GM12878 (cell line): ENCODE measurements around the gene ABCC1. TPM values are rescaled to one million over a fixed set of nuclear protein-coding genes. Genes with fewer than 3 reads are reported as not detected.
"Not testable (repeated sequence)": the region's sequence is repeated elsewhere in the genome, so short reads cannot be mapped to it uniquely, and the experiment has no call there.

Experiments
- ATAC-seq: fragments of 200-7000 bp; cut with Tn5 transposase; 3 replicates; pipeline ENCODE4 v1.9.1; 2020; ENCODE audit warnings: mild to moderate bottlenecking, moderate library complexity
- BruUV-seq: library from RNA; stranded (reverse); fragments of 400-500 nt; replicated peaks from 2 replicates; lab custom pipeline; 2021; lab: Mats Ljungman, UMichigan
- CTCF ChIA-PET: fragments of 300-600 bp; sonication (Branson Sonifier 250); formaldehyde crosslinking; extraction: SDS; loops from one replicate; lab custom pipeline; 2021; ENCODE audit warnings: inconsistent platforms; lab: Yijun Ruan, JAX
- POLR2A ChIA-PET: fragments of 350-600 bp; formaldehyde crosslinking; extraction: SDS; loops from one replicate; lab custom pipeline; 2021; ENCODE audit warnings: inconsistent platforms; lab: Charles Lee
- RAD21 ChIA-PET: fragments of 300-600 bp; sonication (Branson Sonifier 250); formaldehyde crosslinking; loops from one replicate; lab custom pipeline; 2023; ENCODE audit warnings: antibody characterized with exemption; ENCODE audit not compliant: unreplicated experiment; lab: Charles Lee
- SMC1A ChIA-PET: fragments of 300-600 bp; sonication (Branson Sonifier 250); formaldehyde crosslinking; loops from one replicate; lab custom pipeline; 2023; ENCODE audit not compliant: unreplicated experiment, uncharacterized antibody; lab: Charles Lee
- DNase-seq: peaks from one replicate; pipeline ENCODE4 v3.0.0-alpha.2; 2011; ENCODE audit warnings: low read depth, low spot score
- FAIRE-seq: peaks from 3 replicates; lab custom pipeline; 2011; peaks lifted over from hg19 to GRCh38; lab: Jason Lieb, UNC
- H2AFZ ChIP-seq: 2 replicates; pipeline ENCODE4 v1.6.0; 2011; ENCODE audit warnings: low read depth, low read length, control low read depth; ENCODE audit not compliant: control insufficient read depth
- H3K27ac ChIP-seq: 2 replicates; pipeline ENCODE4 v1.5.1; 2011; ENCODE audit warnings: control low read depth; ENCODE audit not compliant: control insufficient read depth, insufficient read depth
- H3K27me3 ChIP-seq, 2 experiments: replicated peaks in 1 of 2; 2 replicates each; pipeline versions ENCODE4 v1.6.0 to v1.6.1; 2011; ENCODE audit warnings: low read length in 1 of 2; ENCODE audit not compliant: control insufficient read depth in 2 of 2, insufficient read depth in 2 of 2
- H3K36me3 ChIP-seq, 2 experiments: 2 replicates each; pipeline ENCODE4 v1.5.1; 2011; ENCODE audit warnings: low read length in 1 of 2; ENCODE audit not compliant: control insufficient read depth in 2 of 2, insufficient read depth in 2 of 2
- H3K4me1 ChIP-seq: 2 replicates; pipeline ENCODE4 v1.6.1; 2011; ENCODE audit warnings: mild to moderate bottlenecking, low read length, moderate library complexity, mixed read lengths; ENCODE audit not compliant: control insufficient read depth, insufficient read depth
- H3K4me2 ChIP-seq: 2 replicates; pipeline ENCODE4 v1.6.0; 2011; ENCODE audit warnings: control low read depth; ENCODE audit not compliant: control insufficient read depth, insufficient read depth
- H3K4me3 ChIP-seq: fragments of 200-600 bp; sonication (generic); 2 replicates; pipeline ENCODE4 v1.5.1; 2016
- H3K79me2 ChIP-seq: 2 replicates; pipeline ENCODE4 v1.6.0; 2011; ENCODE audit warnings: low read length; ENCODE audit not compliant: control insufficient read depth, insufficient read depth
- H3K9ac ChIP-seq: 2 replicates; pipeline ENCODE4 v1.8.0; 2011; ENCODE audit warnings: low read length, control low read depth, mixed read lengths; ENCODE audit not compliant: control insufficient read depth, insufficient read depth
- H3K9me3 ChIP-seq: replicated peaks from 3 replicates; pipeline ENCODE4 v1.5.1; 2011; ENCODE audit warnings: mild to moderate bottlenecking, low read length; ENCODE audit not compliant: control insufficient read depth, insufficient read depth
- H4K20me1 ChIP-seq: 2 replicates; pipeline ENCODE4 v1.6.0; 2011; ENCODE audit not compliant: control insufficient read depth, insufficient read depth
- CHD2 ChIP-seq: IDR thresholded peaks from 2 replicates; pipeline ENCODE4 v1.6.1; 2011; ENCODE audit warnings: low read depth, low read length, improper control_type of control experiment, borderline replicate concordance
- CHD4 ChIP-seq: fragments of 200-600 bp; sonication (generic); IDR thresholded peaks from 2 replicates; pipeline ENCODE4 v1.6.1; 2016; ENCODE audit warnings: mild to moderate bottlenecking
- JUND ChIP-seq: IDR thresholded peaks from 2 replicates; pipeline ENCODE4 v1.6.1; 2012; ENCODE audit warnings: low read depth, mild to moderate bottlenecking, low read length, improper control_type of control experiment, moderate library complexity
- NR2F1 ChIP-seq: fragments of 450-650 bp; conservative IDR thresholded peaks from 2 replicates; pipeline ENCODE4 v1.6.1; 2017; ENCODE audit warnings: mild to moderate bottlenecking
- SPI1 ChIP-seq: IDR thresholded peaks from 2 replicates; pipeline ENCODE4 v1.6.1; 2011; ENCODE audit warnings: low read depth, mild to moderate bottlenecking, low read length, moderate library complexity, borderline replicate concordance; ENCODE audit not compliant: insufficient read depth
- SUPT20H ChIP-seq: IDR thresholded peaks from 2 replicates; pipeline ENCODE4 v1.6.1; 2011; ENCODE audit warnings: low read depth, mild to moderate bottlenecking, low read length, moderate library complexity, borderline replicate concordance; ENCODE audit not compliant: control insufficient read depth
- SUZ12 ChIP-seq: fragments of 200-600 bp; sonication (generic); IDR thresholded peaks from one replicate; pipeline ENCODE4 v1.6.1; 2018; ENCODE audit warnings: antibody characterized with exemption, mild to moderate bottlenecking; ENCODE audit not compliant: unreplicated experiment
- TCF3 ChIP-seq: IDR thresholded peaks from 2 replicates; pipeline ENCODE4 v1.6.1; 2012; ENCODE audit warnings: low read depth, mild to moderate bottlenecking, low read length, borderline replicate concordance; ENCODE audit not compliant: insufficient read depth
- WGBS: methylation state at CpG from one replicate; pipeline ENCODE4 v1.1.6; 2016; ENCODE audit warnings: low lambda C conversion rate; ENCODE audit not compliant: insufficient replicate concordance, insufficient coverage; ENCODE audit errors: missing lambda C conversion rate; 5-methylcytosine and 5-hydroxymethylcytosine counted together
- in situ Hi-C: fragments of 300-500 bp; cut with MboI; formaldehyde crosslinking; loops from 9 replicates; pipeline ENCODE4 v1.14.3; 2018; ENCODE audit warnings: mixed read lengths
- intact Hi-C: fragments of 100-400 bp; cut with micrococcal nuclease; formaldehyde crosslinking; loops from one replicate; pipeline ENCODE4 v1.14.2; 2022; ENCODE audit not compliant: unreplicated experiment
- polyA plus RNA-seq, 11 experiments: library from polyadenylated mRNA; depleted of rRNA in 4 of 11; unstranded in 6 of 11; stranded (reverse) in 5 of 11; fragments of >200 nt; fragmentation: Nextera tagmentation in 4 of 11; fragmentation: Illumina TruSeq in 1 of 11; extraction: Ambion mirVana in 4 of 11; extraction: Trizol in 1 of 11; gene quantifications; 1 replicate in 1 of 11; 2 replicates in 10 of 11; pipeline versions ENCODE4 v1.2.1 to v1.2.3, GENCODE V29; 2011 to 2016; ENCODE audit warnings: inconsistent platforms in 2 of 11, missing spikeins in 2 of 11, low read depth in 1 of 11
- total RNA-seq, 4 experiments: library from RNA; depleted of rRNA in 3 of 4; stranded (reverse); fragments of >200 nt in 3 of 4; fragmentation: Illumina TruSeq in 1 of 4; extraction: Trizol in 1 of 4; gene quantifications; 2 replicates each; pipeline versions ENCODE4 v1.2.1 to v1.2.3, GENCODE V29; 2013 to 2021
- TF ChIP-seq, protein P1 (sequence below): IDR thresholded peaks from 2 replicates; pipeline ENCODE4 v1.6.1; 2011; ENCODE audit warnings: low read depth, mild to moderate bottlenecking, low read length, moderate library complexity, borderline replicate concordance; ENCODE audit errors: extremely low read depth
- TF ChIP-seq, protein P2 (sequence below): fragments of 150-350 bp; IDR thresholded peaks from 2 replicates; pipeline ENCODE4 v1.6.1; 2014; ENCODE audit warnings: mild to moderate bottlenecking, low read depth, low read length

The ABCC1 gene
- total and polyA plus RNA-seq, 10 of the 15 experiments (the other 5 are each of a cell fraction or from before 2014, with no cell fraction given) = 3.2 to 44.6 (median 14.5) TPM

DNA sequence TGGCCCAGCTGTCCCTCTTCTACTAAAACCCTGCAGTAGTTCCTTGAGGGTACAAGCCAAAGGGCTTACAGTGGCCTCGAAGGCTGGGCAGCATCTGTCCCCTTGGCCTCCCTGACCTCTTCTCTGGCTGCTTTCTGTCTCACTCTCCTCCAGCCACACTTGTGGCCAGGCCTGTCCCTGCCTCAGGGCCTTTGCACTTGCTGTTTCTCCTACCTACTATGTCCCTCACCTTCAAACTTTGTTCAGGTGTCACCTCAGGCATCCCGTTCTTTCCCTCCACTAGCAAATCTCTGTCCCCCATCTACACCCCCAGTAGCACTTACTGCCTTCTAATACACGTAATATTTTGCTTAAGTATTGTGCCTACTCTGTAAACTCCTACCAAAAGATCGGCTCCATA is 6.0 kb downstream of the ABCC1 start:
- in situ Hi-C loops = no loop called here
- FAIRE-seq = no peak
- ChIA-PET CTCF (no interaction called here), POLR2A (no interaction called here), SMC1A (interaction anchor here (1.2 kb wide), 1 partner anchor 70 kb away, joined by 3 read pairs; no protein-coding TSS in a partner anchor)
- Histone ChIP-seq H3K4me2 (no peak overlapping the region), H3K27me3 (no peaks in the 10 kb centered on the region)
- BruUV-seq = no TSS peak
- 90% methylated on average over 4 of the region's 4 CpGs for WGBS
- TF ChIP-seq SUZ12 (no peak), JUND (no peak), SPI1 (no peak), NR2F1 (no peak), SUPT20H (no peak), TCF3 (no peak), CHD4 (no peak), CHD2 (no peak)
- TF ChIP-seq, protein P1, sequence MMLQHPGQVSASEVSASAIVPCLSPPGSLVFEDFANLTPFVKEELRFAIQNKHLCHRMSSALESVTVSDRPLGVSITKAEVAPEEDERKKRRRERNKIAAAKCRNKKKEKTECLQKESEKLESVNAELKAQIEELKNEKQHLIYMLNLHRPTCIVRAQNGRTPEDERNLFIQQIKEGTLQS = no peak
- TF ChIP-seq, protein P2, sequence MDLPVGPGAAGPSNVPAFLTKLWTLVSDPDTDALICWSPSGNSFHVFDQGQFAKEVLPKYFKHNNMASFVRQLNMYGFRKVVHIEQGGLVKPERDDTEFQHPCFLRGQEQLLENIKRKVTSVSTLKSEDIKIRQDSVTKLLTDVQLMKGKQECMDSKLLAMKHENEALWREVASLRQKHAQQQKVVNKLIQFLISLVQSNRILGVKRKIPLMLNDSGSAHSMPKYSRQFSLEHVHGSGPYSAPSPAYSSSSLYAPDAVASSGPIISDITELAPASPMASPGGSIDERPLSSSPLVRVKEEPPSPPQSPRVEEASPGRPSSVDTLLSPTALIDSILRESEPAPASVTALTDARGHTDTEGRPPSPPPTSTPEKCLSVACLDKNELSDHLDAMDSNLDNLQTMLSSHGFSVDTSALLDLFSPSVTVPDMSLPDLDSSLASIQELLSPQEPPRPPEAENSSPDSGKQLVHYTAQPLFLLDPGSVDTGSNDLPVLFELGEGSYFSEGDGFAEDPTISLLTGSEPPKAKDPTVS = no peak
- TF ChIP-seq, all 136 proteins: peak for 0
- peaks cover 2 to 3% of the 10 kb centered on the region in 2 experiments; a peak in 3 of 4 replicates for H3K36me3 ChIP-seq
- H3K79me2 ChIP-seq = peaks cover 93% of the 10 kb centered on the region
- ATAC-seq (no peak), DNase-seq (no peak)
- no peak overlapping the region for H3K27ac ChIP-seq
- no peak overlapping the region for H3K4me3 ChIP-seq
- H3K9ac ChIP-seq = no peak overlapping the region
- no peak overlapping the region for H2AFZ ChIP-seq
- H4K20me1 ChIP-seq = peaks cover 4% of the 10 kb centered on the region
- RAD21 ChIA-PET = no interaction called here
- H3K9me3 ChIP-seq = no peaks in the 10 kb centered on the region
- H3K4me1 ChIP-seq = peaks cover 26% of the 10 kb centered on the region
- intact Hi-C loops = loop anchor here (5.0 kb wide), 1 partner anchor 52 kb away; no protein-coding TSS in a partner anchor

- Histone ChIP-seq H3K4me1 (peaks cover 32% of the 10 kb centered on the region), H3K79me2 (peaks cover 92% of the 10 kb centered on the region)
- H3K36me3 ChIP-seq, in situ Hi-C loops, FAIRE-seq, H3K9me3 ChIP-seq, BruUV-seq, H3K4me3 ChIP-seq, H2AFZ ChIP-seq, DNase-seq, H3K9ac ChIP-seq, H3K4me2 ChIP-seq, ATAC-seq, H3K27me3 ChIP-seq, H4K20me1 ChIP-seq, H3K27ac ChIP-seq: not testable (repeated sequence)
- intact Hi-C loops = loop anchor here (5.0 kb wide), 1 partner anchor 51 kb away; no protein-coding TSS in a partner anchor
- ChIA-PET SMC1A (interaction anchor here (0.7 to 1.2 kb wide), 2 partner anchors 75 to 82 kb away, joined by 3 to 5 read pairs; no protein-coding TSS in a partner anchor), RAD21 (interaction anchor here (0.9 kb wide), 1 partner anchor 51 kb away, joined by 3 read pairs; no protein-coding TSS in a partner anchor), CTCF (interaction anchor here (2.0 kb wide), 1 partner anchor 68 kb away, joined by 9 read pairs; the partner anchor contains the start of gene CEP20), POLR2A (interaction anchor here (1.5 kb wide), 1 partner anchor 9 kb away, joined by 5 read pairs; no protein-coding TSS in a partner anchor)
- 98% methylated on average over 2 of the region's 6 CpGs for WGBS
These were observed 6.7 kb downstream of the ABCC1 start for GRCh38 chr16:15956106-15956505.
